ENCODE results near the gene ETS1.

The ETS1 gene

DNA sequence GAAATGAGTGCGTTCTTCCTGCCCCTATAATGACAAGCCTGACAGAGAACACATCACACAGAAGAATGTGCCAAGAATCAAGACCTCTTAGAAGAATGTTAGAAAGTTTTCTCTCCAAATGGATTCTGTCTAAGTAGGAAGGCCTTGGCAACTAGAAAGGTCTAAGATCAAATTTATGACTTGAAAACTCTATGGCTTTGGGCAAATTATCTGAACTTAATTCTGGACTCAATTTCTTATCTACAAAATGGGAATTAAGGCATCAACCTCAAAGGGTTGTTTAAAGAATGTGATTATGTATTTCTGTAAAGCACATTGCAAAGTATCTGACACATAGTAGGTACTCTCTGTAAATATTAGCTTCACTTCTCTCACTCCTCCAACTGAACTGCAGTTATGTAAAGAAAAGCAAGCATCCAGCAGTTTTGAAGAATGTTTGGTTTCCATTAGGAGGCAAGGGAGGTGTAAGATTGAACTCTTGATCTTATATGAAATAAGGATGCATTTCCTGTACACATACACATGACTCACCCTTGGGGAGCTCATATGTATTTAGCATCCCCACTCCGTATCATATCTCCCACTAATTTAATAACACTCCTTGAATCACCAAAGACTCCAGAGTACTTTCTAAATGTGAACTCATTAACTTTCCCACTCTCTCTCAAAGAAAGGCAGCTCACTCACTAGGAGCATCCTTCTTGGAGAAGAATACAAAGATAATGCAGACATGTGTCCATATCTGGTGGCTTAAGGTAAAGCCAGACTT is 77.6 kb downstream of the ETS1 start:
- no peak overlapping the region for H3K4me3 ChIP-seq (ENCODE audit: low read depth in 1 of 2, low read length in 2 of 2)

GRCh38 chr11:128508770-128509510 is 78.4 kb downstream of the ETS1 start:
- peaks cover 62% of the 10 kb centered on the region for H3K4me1 ChIP-seq (ENCODE audit: insufficient read depth, low read length)
- no peaks in the 10 kb centered on the region for H3K36me3 ChIP-seq (ENCODE audit: insufficient read depth, low read length)
- no peak overlapping the region for H3K27ac ChIP-seq (ENCODE audit: low read depth, low read length)
- no peak overlapping the region for H3K4me3 ChIP-seq (ENCODE audit: low read depth in 1 of 2, low read length in 2 of 2)
- H3K9ac ChIP-seq (ENCODE audit: low read length): no peak overlapping the region
- H3K9me3 ChIP-seq (ENCODE audit: low read length): no peaks in the 10 kb centered on the region
- no peaks in the 10 kb centered on the region for H3K27me3 ChIP-seq (ENCODE audit: control insufficient read depth in 1 of 2, insufficient read depth in 2 of 2, low read length in 2 of 2)

More for the DNA sequence above, 77.6 kb downstream of the ETS1 start:
- no peak overlapping the region for H3K27ac ChIP-seq (ENCODE audit: low read depth, low read length)
- no peaks in the 10 kb centered on the region for H3K9me3 ChIP-seq (ENCODE audit: low read length)
- H3K36me3 ChIP-seq (ENCODE audit: insufficient read depth, low read length): no peaks in the 10 kb centered on the region
- H3K4me1 ChIP-seq (ENCODE audit: insufficient read depth, low read length): peaks cover 63% of the 10 kb centered on the region
- H3K9ac ChIP-seq (ENCODE audit: low read length): no peak overlapping the region
- no peaks in the 10 kb centered on the region for H3K27me3 ChIP-seq (ENCODE audit: control insufficient read depth in 1 of 2, insufficient read depth in 2 of 2, low read length in 2 of 2)

GRCh38 chr11:128507936-128508335 is 79.4 kb downstream of the ETS1 start:
- Histone ChIP-seq H3K9me3 (ENCODE audit: low read length) (no peaks in the 10 kb centered on the region), H3K4me3 (ENCODE audit: low read depth in 1 of 2, low read length in 2 of 2) (peak overlapping the region in 1 of 2 donors; percentile 41), H3K27me3 (ENCODE audit: control insufficient read depth in 1 of 2, insufficient read depth in 2 of 2, low read length in 2 of 2) (no peaks in the 10 kb centered on the region), H3K9ac (ENCODE audit: low read length) (no peak overlapping the region), H3K27ac (ENCODE audit: low read depth, low read length) (no peak overlapping the region), H3K36me3 (ENCODE audit: insufficient read depth, low read length) (no peaks in the 10 kb centered on the region), H3K4me1 (ENCODE audit: insufficient read depth, low read length) (peaks cover 70% of the 10 kb centered on the region)

- Histone ChIP-seq H3K4me3 (ENCODE audit: low read depth in 1 of 2, low read length in 2 of 2) (peak overlapping the region in 1 of 2 donors; percentile 41), H3K27me3 (ENCODE audit: control insufficient read depth in 1 of 2, insufficient read depth in 2 of 2, low read length in 2 of 2) (no peaks in the 10 kb centered on the region), H3K9me3 (ENCODE audit: low read length) (no peaks in the 10 kb centered on the region), H3K27ac (ENCODE audit: low read depth, low read length) (peak overlapping the region; percentile 43), H3K9ac (ENCODE audit: low read length) (peak overlapping the region; percentile 30), H3K36me3 (ENCODE audit: insufficient read depth, low read length) (no peaks in the 10 kb centered on the region), H3K4me1 (ENCODE audit: insufficient read depth, low read length) (peaks cover 73% of the 10 kb centered on the region)
These were observed 80.3 kb downstream of the ETS1 start for GRCh38 chr11:128506999-128507611.

DNA sequence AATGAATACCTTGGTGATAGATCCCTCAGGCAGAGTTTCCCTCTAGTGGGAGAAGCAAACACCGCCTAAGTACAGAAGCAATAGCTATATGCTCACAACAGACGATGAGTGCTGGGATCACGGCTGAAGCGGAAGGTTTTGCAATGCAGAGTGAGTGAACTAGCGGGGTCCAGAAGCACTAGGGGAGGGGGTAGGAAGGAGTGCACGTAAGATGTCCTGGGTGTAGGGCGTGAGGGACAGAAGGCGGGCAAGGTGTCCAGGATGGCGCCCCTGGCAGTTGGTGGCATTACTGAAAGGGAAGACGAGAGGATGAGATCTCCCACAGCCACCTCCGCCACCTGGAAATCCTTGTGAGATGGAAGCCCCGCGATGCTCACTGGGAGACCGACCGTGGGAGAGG is 81.0 kb downstream of the ETS1 start:
- Histone ChIP-seq H3K27ac (ENCODE audit: low read depth, low read length) (no peak overlapping the region), H3K4me1 (ENCODE audit: insufficient read depth, low read length) (peaks cover 75% of the 10 kb centered on the region), H3K27me3 (ENCODE audit: control insufficient read depth in 1 of 2, insufficient read depth in 2 of 2, low read length in 2 of 2) (no peaks in the 10 kb centered on the region), H3K9me3 (ENCODE audit: low read length) (no peaks in the 10 kb centered on the region), H3K9ac (ENCODE audit: low read length) (no peak overlapping the region), H3K4me3 (ENCODE audit: low read depth in 1 of 2, low read length in 2 of 2) (no peak overlapping the region), H3K36me3 (ENCODE audit: insufficient read depth, low read length) (no peaks in the 10 kb centered on the region)

- no peak overlapping the region for H3K27ac ChIP-seq (ENCODE audit: low read depth, low read length)
- H3K9ac ChIP-seq (ENCODE audit: low read length): no peak overlapping the region
- H3K9me3 ChIP-seq (ENCODE audit: low read length): no peaks in the 10 kb centered on the region
- no peaks in the 10 kb centered on the region for H3K27me3 ChIP-seq (ENCODE audit: control insufficient read depth in 1 of 2, insufficient read depth in 2 of 2, low read length in 2 of 2)
- peaks cover 78% of the 10 kb centered on the region for H3K4me1 ChIP-seq (ENCODE audit: insufficient read depth, low read length)
- no peak overlapping the region for H3K4me3 ChIP-seq (ENCODE audit: low read depth in 1 of 2, low read length in 2 of 2)
- no peaks in the 10 kb centered on the region for H3K36me3 ChIP-seq (ENCODE audit: insufficient read depth, low read length)
These were observed 81.8 kb downstream of the ETS1 start for GRCh38 chr11:128505449-128506065.

DNA sequence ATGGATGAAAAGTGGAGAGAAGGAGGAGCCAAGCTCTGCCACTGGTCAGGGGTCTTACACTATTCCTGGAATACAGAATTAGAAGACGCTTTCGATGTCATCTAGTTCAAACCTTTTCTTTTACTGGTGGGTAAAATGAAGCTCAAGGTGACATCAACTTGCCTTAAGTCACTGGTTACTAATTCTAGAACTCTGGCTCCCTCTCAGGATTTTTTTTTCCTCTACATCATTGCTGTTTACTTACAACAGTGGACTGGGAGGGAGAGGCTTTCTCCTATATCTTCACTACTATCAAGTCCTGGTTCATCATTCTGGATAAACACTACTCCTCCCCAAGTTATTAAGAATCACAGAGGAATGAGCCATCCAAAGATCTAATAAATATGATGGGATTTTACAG is 82.9 kb downstream of the ETS1 start:
- Histone ChIP-seq H3K36me3 (ENCODE audit: insufficient read depth, low read length) (no peaks in the 10 kb centered on the region), H3K27me3 (ENCODE audit: control insufficient read depth in 1 of 2, insufficient read depth in 2 of 2, low read length in 2 of 2) (no peaks in the 10 kb centered on the region), H3K4me1 (ENCODE audit: insufficient read depth, low read length) (peaks cover 82% of the 10 kb centered on the region), H3K4me3 (ENCODE audit: low read depth in 1 of 2, low read length in 2 of 2) (no peak overlapping the region), H3K27ac (ENCODE audit: low read depth, low read length) (no peak overlapping the region), H3K9ac (ENCODE audit: low read length) (no peak overlapping the region), H3K9me3 (ENCODE audit: low read length) (no peaks in the 10 kb centered on the region)

GRCh38 chr11:128503245-128503991 is 83.9 kb downstream of the ETS1 start:
- Histone ChIP-seq H3K9me3 (ENCODE audit: low read length) (no peaks in the 10 kb centered on the region), H3K27me3 (ENCODE audit: control insufficient read depth in 1 of 2, insufficient read depth in 2 of 2, low read length in 2 of 2) (no peaks in the 10 kb centered on the region), H3K4me1 (ENCODE audit: insufficient read depth, low read length) (peaks cover 82% of the 10 kb centered on the region), H3K4me3 (ENCODE audit: low read depth in 1 of 2, low read length in 2 of 2) (no peak overlapping the region), H3K36me3 (ENCODE audit: insufficient read depth, low read length) (no peaks in the 10 kb centered on the region), H3K27ac (ENCODE audit: low read depth, low read length) (no peak overlapping the region), H3K9ac (ENCODE audit: low read length) (no peak overlapping the region)

DNA sequence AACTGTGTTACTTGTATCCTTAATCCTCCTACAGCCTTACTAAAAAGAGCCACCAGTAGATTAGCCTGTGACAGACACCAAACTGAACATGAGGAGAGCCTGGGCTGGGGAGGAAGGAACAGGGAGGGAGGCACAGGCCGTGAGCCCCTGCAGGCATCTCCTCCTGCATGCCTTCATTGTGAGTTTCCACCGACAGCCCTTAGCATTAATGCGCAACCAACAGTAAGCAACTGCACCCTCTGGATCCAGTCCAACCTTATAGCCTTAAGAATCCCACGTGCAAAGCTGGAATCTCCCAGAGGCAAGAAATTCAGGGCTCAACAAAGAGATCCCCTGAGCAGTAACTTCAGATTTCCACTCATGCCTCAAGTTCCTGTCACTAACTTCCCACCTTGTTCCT is 84.6 kb downstream of the ETS1 start:
- Histone ChIP-seq H3K27me3 (ENCODE audit: control insufficient read depth in 1 of 2, insufficient read depth in 2 of 2, low read length in 2 of 2) (no peaks in the 10 kb centered on the region), H3K4me1 (ENCODE audit: insufficient read depth, low read length) (peaks cover 82% of the 10 kb centered on the region), H3K9me3 (ENCODE audit: low read length) (no peaks in the 10 kb centered on the region), H3K27ac (ENCODE audit: low read depth, low read length) (no peak overlapping the region), H3K9ac (ENCODE audit: low read length) (no peak overlapping the region), H3K4me3 (ENCODE audit: low read depth in 1 of 2, low read length in 2 of 2) (no peak overlapping the region), H3K36me3 (ENCODE audit: insufficient read depth, low read length) (no peaks in the 10 kb centered on the region)

DNA sequence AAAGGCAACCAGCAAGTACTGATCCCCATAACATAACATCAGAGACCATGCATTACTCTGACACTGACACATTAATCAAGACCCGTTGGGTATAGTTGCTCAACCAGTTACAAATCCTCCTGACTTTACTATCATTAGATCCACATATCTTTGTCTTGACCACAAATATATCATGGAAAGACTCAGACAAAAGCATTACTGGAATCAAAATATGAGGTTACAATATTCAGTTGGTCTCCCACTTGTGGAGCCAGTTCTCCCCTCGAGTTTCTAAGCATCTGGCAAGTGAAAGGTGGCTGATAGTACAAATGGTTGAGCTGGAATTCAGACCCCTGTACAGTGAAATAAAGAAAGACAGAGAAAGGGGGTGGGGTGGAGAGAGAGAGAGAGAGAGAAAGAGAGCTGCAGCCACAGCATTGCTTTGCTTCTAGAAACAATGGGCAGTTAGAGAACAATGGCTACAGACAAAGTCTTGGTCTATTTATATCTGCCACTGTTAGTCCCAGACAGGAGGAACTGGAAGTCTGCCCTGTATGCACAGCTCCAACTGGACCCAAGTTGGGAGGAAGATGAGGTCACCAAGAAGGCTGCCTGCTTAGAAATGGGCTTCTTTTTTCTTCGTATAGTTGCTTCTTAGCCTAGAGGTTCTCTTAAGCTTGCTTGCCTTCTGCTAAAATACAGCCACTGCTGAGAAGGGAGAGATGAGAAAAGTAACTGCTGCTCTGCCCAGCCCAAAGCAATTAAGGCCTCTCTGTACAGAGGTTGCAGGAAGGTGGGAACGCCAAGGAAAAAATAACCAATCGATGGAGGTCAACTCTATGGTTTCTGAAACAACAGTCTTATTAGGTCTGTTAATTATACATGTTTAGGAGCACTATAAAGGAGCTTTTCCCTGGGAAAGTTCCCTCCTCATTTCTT is 85.5 kb downstream of the ETS1 start:
- Histone ChIP-seq H3K27me3 (ENCODE audit: control insufficient read depth in 1 of 2, insufficient read depth in 2 of 2, low read length in 2 of 2) (no peaks in the 10 kb centered on the region), H3K4me1 (ENCODE audit: insufficient read depth, low read length) (peaks cover 82% of the 10 kb centered on the region), H3K4me3 (ENCODE audit: low read depth in 1 of 2, low read length in 2 of 2) (no peak overlapping the region), H3K36me3 (ENCODE audit: insufficient read depth, low read length) (no peaks in the 10 kb centered on the region), H3K9ac (ENCODE audit: low read length) (no peak overlapping the region), H3K27ac (ENCODE audit: low read depth, low read length) (no peak overlapping the region), H3K9me3 (ENCODE audit: low read length) (no peaks in the 10 kb centered on the region)
